MG63 (cell line): ENCODE data around the gene NFILZ. TPM values are rescaled to one million over a fixed set of nuclear protein-coding genes. Genes with fewer than 3 reads are reported as not detected.

ENCODE experiments used
- DNase-seq: peaks from one replicate; pipeline ENCODE4 v3.0.0-alpha.2; 2020
- H3K27me3 ChIP-seq: fragments of 250-450 bp; sonication (Bioruptor Pico); 2 replicates; pipeline ENCODE4 v1.5.1; 2020; ENCODE audit warnings: mild to moderate bottlenecking, moderate library complexity
- H3K36me3 ChIP-seq: fragments of 250-450 bp; sonication (Bioruptor Pico); 2 replicates; pipeline ENCODE4 v1.5.1; 2020; ENCODE audit warnings: mild to moderate bottlenecking, moderate library complexity
- H3K4me3 ChIP-seq: fragments of 250-450 bp; sonication (Bioruptor Pico); 2 replicates; pipeline ENCODE4 v1.5.1; 2020; ENCODE audit warnings: mild to moderate bottlenecking, moderate library complexity
- H3K9me3 ChIP-seq: fragments of 250-450 bp; sonication (Bioruptor Pico); 2 replicates; pipeline ENCODE4 v1.5.1; 2020; ENCODE audit warnings: mild to moderate bottlenecking, moderate library complexity
- total RNA-seq: library from RNA; depleted of rRNA; stranded (reverse); fragments of >200 nt; shearing (Covaris generic); gene quantifications from 2 replicates; pipeline ENCODE4 v1.2.3, GENCODE V29; 2014; ENCODE audit warnings: low replicate concordance; rRNA removed

Gene NFILZ
- not detected in 2 replicates for total RNA-seq

DNA sequence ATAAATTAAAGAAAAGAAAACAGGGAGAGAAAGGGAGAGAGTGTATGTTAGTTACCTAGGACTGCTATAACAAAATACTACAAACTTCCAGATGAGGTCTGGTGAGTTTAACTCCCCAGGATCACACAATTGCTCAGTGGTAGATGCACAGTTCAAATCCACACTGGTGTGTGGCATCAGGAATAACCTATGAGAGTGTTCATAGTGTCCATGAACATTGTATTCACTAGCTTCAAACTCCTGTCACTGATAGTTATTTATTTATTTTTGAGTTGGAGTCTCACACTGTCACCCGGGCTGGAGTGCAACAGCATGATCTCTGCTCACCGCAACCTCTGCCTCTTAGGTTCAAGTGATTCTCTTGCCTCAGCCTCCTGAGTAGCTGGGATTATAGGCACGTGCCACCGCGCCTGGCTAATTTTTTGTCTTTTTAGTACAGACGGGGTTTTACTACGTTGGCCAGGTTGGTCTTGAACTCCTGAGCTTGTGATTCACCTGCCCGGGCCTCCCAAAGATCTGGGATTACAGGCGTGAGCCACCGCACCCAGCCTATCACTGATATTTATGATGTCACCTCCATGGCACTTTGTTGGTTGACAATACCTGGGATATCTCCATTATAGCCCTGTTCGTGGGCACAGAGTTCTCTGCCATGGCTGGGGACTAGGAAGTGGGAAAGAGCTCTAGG is at the start of gene NFILZ:
Gene NFILZ (plus strand): TSS at position 638 of the 688 bp plus-strand sequence. CDS start 46,133 bp downstream, outside the sequence.
- Histone ChIP-seq H3K36me3 (no peaks in the 10 kb centered on the region), H3K4me3 (no peak within 1 kb of the TSS), H3K27me3 (no peaks in the 10 kb centered on the region), H3K9me3 (peaks cover 14% of the 10 kb centered on the region)
- DNase-seq: no peak

GRCh38 chr19:8580710-8581281 is 49.6 kb upstream of the NFILZ start:
- Histone ChIP-seq H3K36me3 (no peaks in the 10 kb centered on the region), H3K4me3 (no peak overlapping the region)

DNA sequence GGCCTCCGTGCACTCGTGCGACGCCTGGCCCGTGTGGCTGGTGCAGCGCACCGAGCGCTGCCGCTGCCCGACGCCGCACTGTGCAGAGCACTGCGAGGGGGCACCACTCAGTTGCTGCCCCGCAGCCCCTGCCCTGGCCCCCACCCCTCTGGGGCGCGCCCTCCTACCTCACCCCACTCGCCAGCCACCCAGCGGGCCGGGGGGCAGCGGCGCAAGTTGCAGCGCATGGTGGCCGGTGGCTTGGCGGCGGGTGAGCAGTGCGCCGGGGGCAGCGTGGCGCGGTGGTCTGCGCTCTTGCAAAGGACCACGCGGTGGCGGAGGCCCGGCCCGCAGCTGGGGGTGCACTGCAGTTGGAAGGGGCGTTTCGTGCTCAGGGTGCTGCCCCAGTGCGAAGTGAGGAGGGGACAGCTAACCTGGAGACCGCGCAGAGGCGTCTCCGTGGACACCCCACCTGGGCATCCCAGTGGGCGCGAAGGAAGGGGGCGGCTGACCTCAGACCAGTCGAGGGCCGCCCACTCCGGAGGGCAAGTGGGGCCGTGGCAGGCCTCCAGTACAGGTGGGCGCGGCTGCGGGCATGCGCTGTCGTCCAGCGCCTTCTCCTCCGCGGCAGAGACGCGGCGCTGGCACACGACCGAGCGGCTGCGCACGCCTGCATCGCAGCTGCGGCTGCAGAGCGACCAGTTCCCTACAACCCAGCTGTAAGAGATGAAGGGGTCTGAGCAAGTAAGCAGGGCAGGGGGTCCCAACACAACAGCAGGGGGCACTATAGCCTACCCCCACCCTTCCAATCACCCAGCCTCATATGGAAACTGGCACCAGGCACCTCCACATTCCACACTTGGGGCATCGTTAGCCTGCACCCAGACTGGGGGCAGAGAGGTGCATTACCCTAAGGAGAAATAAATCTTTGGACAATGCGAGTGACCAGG is 45.2 kb upstream of the NFILZ start:
- no peak overlapping the region for H3K4me3 ChIP-seq
- no peaks in the 10 kb centered on the region for H3K9me3 ChIP-seq
- DNase-seq: no peak

More at GRCh38 chr19:8580710-8581281, 49.6 kb upstream of the NFILZ start:
- no peaks in the 10 kb centered on the region for H3K9me3 ChIP-seq
- peaks cover 10% of the 10 kb centered on the region for H3K27me3 ChIP-seq
- DNase-seq: peak; percentile 80

GRCh38 chr19:8585894-8586750 is 44.3 kb upstream of the NFILZ start:
- peak; percentile 53 for DNase-seq
- no peak overlapping the region for H3K4me3 ChIP-seq

More for the DNA sequence above, 45.2 kb upstream of the NFILZ start:
- no peaks in the 10 kb centered on the region; the same call in 1 of the 2 replicates for H3K27me3 ChIP-seq
- H3K36me3 ChIP-seq: no peaks in the 10 kb centered on the region

GRCh38 chr19:8589177-8589714 is 41.2 kb upstream of the NFILZ start:
- no peak for DNase-seq
- H3K9me3 ChIP-seq: peaks cover 8% of the 10 kb centered on the region
- no peaks in the 10 kb centered on the region; the same call in 1 of the 2 replicates for H3K27me3 ChIP-seq
- H3K4me3 ChIP-seq: no peak overlapping the region
- H3K36me3 ChIP-seq: no peaks in the 10 kb centered on the region; the same call in 1 of the 2 replicates

More at GRCh38 chr19:8585894-8586750, 44.3 kb upstream of the NFILZ start:
- Histone ChIP-seq H3K36me3 (no peaks in the 10 kb centered on the region), H3K27me3 (no peaks in the 10 kb centered on the region; the same call in 1 of the 2 replicates), H3K9me3 (no peaks in the 10 kb centered on the region)

GRCh38 chr19:8592231-8593009 is 38.0 kb upstream of the NFILZ start:
- Histone ChIP-seq H3K4me3 (peak overlapping the region; percentile 17), H3K9me3 (peaks cover 8% of the 10 kb centered on the region)

GRCh38 chr19:8593931-8594330 is 36.5 kb upstream of the NFILZ start:
- Histone ChIP-seq H3K36me3 (peaks cover 23% of the 10 kb centered on the region), H3K9me3 (peaks cover 8% of the 10 kb centered on the region), H3K27me3 (no peaks in the 10 kb centered on the region; the same call in 1 of the 2 replicates), H3K4me3 (no peak overlapping the region)
- DNase-seq: no peak

More at GRCh38 chr19:8592231-8593009, 38.0 kb upstream of the NFILZ start:
- Histone ChIP-seq H3K27me3 (no peaks in the 10 kb centered on the region; the same call in 1 of the 2 replicates), H3K36me3 (peaks cover 13% of the 10 kb centered on the region)
- DNase-seq: peak; percentile 95

GRCh38 chr19:8595651-8596050 is 34.8 kb upstream of the NFILZ start:
- H3K9me3 ChIP-seq: peaks cover 8% of the 10 kb centered on the region
- no peaks in the 10 kb centered on the region; the same call in 1 of the 2 replicates for H3K27me3 ChIP-seq
- peaks cover 27% of the 10 kb centered on the region for H3K36me3 ChIP-seq
- no peak for DNase-seq
- H3K4me3 ChIP-seq: no peak overlapping the region

DNA sequence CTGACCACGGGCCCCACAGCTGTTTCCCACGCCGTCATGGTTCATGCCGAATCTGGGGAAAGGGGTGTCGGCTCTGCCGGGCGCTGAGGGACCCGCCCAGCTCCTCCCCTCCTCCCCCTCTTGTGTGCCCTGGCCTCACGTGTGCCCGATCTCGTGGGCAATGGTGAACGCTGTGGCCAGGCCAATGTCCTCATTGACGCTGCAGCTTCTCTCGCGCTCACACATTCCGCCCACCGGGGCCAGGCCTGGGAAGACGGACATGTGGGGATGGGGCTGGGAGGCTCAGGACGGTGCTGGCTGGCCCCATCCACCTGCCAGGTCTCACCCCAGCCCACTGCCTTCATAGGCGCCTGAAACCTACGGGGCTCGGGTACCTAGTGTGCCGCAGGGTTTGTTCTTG is 34.3 kb upstream of the NFILZ start:
- DNase-seq: no peak
- H3K4me3 ChIP-seq: no peak overlapping the region
- H3K36me3 ChIP-seq: peaks cover 32% of the 10 kb centered on the region
- H3K9me3 ChIP-seq: peaks cover 8% of the 10 kb centered on the region
- H3K27me3 ChIP-seq: no peaks in the 10 kb centered on the region

DNA sequence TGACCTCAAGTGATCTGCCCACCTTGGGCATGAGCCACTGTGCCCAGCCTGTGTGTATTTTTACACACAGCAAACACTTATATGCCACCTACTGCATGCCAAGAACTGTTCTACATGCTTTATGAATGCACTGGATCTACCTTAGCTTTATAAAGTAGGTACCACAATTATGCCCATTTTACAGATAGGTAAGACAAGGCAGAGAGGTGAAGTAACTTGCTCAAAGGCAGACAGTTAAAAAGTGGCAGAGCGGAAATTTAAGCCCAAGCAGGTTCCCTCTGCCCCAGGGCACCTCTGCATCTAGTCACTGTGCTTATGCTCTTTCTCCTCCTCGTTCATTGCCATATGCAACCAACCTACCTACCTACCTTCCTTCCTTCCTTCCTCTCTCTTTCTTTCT is 30.4 kb upstream of the NFILZ start:
- peaks cover 7% of the 10 kb centered on the region for H3K9me3 ChIP-seq
- no peaks in the 10 kb centered on the region for H3K27me3 ChIP-seq
- H3K36me3 ChIP-seq: peaks cover 62% of the 10 kb centered on the region
- no peak overlapping the region for H3K4me3 ChIP-seq
- no peak for DNase-seq

- Histone ChIP-seq H3K36me3 (peaks cover 66% of the 10 kb centered on the region), H3K27me3 (no peaks in the 10 kb centered on the region), H3K9me3 (peaks cover 7% of the 10 kb centered on the region), H3K4me3 (no peak overlapping the region)
- no peak for DNase-seq
Measured at GRCh38 chr19:8600816-8601215, 29.6 kb upstream of the NFILZ start.

GRCh38 chr19:8601796-8602195 is 28.6 kb upstream of the NFILZ start:
- no peak overlapping the region for H3K4me3 ChIP-seq
- DNase-seq: no peak
- H3K27me3 ChIP-seq: no peaks in the 10 kb centered on the region
- peaks cover 66% of the 10 kb centered on the region for H3K36me3 ChIP-seq
- peaks cover 7% of the 10 kb centered on the region for H3K9me3 ChIP-seq

- no peak overlapping the region for H3K4me3 ChIP-seq
- H3K36me3 ChIP-seq: peaks cover 51% of the 10 kb centered on the region
- DNase-seq: no peak
- H3K9me3 ChIP-seq: peaks cover 7% of the 10 kb centered on the region
- H3K27me3 ChIP-seq: no peaks in the 10 kb centered on the region
Measured at GRCh38 chr19:8605514-8605913, 24.9 kb upstream of the NFILZ start.

DNA sequence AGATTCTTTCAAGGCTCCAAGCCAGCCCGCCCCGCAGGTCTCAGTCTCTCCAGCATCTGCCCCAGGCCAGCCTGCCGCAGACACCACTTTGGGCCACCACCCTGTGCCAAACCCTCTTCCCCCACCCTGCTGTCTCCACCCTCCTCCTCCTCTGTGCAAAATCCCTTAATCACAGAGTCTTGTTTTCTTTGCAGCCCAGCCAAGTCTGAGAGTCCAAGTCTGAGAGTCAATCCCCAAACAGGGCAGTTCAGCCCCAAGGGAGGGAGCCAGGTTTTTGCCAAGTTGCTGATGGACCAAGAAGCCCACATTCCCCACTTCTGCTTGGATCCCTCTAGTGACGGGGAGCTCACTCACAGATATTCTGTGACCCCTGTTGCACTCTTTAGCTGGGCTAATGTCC is 23.0 kb upstream of the NFILZ start:
- Histone ChIP-seq H3K27me3 (no peaks in the 10 kb centered on the region), H3K36me3 (peaks cover 38% of the 10 kb centered on the region), H3K9me3 (peaks cover 7% of the 10 kb centered on the region), H3K4me3 (no peak overlapping the region)
- DNase-seq: peak; percentile 96

GRCh38 chr19:8608941-8609278 is 21.5 kb upstream of the NFILZ start:
- Histone ChIP-seq H3K9me3 (peaks cover 7% of the 10 kb centered on the region), H3K27me3 (no peaks in the 10 kb centered on the region), H3K36me3 (peaks cover 24% of the 10 kb centered on the region), H3K4me3 (peak overlapping the region; percentile 65)
- no peak for DNase-seq
